ENCODE results near the gene ZNF609.

Gene ZNF609

DNA sequence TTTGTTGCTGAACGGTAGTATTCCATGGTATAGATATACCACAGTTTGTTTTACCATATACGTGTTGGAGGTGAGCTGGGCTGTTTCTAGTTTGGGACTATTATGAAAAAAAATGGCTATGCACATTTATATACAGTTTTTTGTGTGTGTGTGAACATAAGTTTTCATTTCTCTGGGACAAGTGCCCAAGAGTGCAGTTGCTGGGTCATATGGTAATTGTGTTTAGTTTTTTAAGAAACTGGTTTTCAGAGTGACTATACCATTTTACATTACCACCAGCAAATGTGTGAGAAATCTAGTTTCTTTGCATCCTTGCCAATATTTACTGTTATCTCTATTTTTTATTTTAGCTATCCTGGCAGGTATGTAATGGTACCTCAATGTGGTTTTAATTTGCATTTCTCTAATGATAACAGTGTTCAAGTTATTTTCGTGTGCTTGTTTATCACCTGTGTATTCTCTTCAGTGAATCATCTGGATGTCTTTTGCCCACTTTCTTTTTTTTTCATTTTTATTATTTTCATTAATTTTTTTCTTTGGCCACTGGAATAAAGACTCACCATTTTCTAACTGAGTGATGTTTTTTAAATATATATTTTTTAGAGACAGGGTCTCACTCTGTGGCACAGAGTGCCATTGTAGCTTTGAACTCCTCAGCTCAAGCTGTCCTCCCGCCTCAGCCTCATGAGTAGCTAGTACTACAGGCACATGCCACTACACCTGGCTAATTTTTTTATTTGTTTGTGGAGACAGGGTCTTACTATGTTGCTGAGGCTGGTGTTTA, 75.3 kb downstream of the ZNF609 start:
- DNase-seq (ENCODE audit: low spot score): no peak

DNA sequence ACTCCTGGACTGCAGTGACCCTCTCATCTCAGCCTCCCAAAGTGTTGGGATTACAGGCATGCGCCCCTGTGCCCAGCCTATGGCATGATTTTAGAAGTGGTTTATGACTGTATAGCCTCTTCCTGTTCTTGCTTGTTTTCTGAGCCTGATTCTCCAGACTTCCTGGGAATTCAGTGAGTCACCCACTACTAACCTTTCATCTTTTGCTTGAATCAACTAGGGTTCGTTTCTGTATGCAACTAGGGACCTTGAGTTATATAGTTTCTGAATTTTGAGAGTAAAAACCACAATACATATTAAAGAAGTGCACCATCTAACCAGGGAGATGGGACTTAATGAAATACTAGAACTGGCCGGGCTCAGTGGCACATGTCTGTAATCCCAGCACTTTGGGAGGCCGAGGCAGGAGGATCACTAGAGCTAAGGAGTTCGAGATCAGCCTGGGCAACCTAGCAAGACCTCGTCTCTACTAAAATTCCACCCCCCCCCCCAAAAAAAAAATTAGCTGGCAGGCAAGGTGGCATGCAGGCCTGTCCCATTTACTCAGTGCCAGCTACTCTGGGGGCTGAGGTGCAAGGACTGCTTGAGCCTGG, 76.0 kb downstream of the ZNF609 start:
- DNase-seq (ENCODE audit: low spot score): no peak

DNA sequence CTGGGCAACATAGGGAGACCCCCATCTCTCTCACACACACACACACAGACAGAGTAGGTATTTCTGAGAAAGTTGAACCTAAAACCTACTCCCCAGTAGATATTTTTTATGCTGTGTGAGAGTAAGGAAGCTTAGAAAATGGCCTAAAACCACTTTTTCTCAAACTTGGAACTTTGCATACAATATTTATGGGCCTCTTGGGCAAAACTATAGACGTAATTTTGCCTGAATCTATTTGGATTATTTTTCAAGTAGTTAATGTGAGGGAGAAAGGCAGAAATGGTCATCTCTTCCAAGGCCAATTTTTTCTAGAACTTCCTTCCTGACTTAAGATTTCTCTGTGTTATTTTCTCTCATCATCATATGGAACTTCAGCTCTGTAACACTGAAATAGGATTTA, 81.7 kb downstream of the ZNF609 start:
- no peak for DNase-seq (ENCODE audit: low spot score)

DNA sequence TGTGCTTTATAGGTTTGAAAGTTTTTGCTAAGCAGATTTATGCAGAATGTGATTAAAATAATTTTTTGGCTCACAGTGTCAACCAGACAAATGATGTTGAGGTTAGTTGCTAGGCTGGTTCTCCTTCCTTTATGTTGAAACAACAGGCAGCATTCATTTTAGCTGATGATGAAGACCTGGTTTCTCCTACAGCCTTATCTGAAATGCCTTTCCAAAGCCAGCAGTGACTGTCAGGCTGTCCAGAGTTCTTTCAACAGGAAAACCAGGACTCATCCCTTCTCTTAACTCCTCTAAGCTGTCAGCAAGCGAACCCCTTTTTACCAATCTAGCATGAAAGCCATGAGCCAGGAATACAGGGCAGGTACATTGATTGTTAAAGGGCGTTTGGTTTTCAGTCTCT, 84.1 kb downstream of the ZNF609 start:
- DNase-seq (ENCODE audit: low spot score): no peak

DNA sequence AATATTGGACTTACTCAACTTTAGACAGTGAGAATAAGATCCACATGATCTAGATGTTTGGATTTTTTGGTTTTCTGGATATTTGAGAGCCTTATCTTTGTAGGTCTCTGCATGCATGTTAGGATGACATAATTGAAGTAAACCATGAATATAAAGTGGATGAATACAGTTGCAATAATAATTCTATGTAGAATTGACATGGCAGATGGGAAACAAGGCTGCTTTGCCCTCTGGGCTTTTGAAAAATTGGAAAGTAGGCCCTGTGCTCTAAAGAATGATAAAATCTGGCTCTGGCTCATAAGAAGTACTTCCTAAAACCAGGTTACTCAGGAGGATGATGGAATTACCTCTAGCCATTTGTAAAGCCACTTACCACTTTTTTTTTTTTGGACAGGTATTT, 86.9 kb downstream of the ZNF609 start:
- DNase-seq (ENCODE audit: low spot score): no peak

DNA sequence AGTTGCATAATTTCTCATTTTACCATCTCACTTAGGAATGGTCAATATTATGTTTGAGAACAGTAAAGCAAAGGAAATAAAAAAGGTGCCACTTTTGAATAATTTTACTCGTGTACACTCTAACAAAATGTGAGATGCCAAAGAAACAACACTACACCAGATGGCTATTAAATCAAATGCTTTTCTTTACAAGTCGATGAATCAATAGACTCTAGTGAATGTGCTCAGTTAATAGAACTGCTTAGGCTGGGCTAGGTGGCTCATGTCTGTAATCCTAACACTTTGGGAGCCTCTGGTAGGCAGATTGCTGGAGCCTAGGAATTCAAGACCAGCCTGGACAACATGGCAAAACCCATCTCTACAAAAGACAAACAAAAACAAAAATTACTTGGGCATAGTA, 87.9 kb downstream of the ZNF609 start:
- no peak for DNase-seq (ENCODE audit: low spot score)

DNA sequence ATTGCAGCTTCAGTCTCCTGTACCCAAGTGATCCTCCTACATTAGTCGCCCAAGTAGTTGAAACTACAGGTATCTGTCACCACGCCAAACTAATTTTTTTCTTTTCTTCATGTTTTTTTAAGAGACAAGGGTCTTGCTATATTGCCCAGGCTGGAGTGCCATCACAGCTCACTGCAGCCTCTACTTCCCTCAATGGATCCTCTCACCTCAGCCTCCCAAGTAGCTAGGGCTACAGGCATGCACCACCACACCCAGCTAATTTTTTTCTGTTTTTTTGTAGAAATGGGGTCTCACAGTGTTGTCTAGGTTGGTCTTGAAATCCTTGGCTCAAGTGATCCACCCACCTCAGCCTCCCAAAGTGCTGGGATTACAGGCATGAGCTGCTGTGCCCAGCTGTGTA, 89.5 kb downstream of the ZNF609 start:
- DNase-seq (ENCODE audit: low spot score): no peak

DNA sequence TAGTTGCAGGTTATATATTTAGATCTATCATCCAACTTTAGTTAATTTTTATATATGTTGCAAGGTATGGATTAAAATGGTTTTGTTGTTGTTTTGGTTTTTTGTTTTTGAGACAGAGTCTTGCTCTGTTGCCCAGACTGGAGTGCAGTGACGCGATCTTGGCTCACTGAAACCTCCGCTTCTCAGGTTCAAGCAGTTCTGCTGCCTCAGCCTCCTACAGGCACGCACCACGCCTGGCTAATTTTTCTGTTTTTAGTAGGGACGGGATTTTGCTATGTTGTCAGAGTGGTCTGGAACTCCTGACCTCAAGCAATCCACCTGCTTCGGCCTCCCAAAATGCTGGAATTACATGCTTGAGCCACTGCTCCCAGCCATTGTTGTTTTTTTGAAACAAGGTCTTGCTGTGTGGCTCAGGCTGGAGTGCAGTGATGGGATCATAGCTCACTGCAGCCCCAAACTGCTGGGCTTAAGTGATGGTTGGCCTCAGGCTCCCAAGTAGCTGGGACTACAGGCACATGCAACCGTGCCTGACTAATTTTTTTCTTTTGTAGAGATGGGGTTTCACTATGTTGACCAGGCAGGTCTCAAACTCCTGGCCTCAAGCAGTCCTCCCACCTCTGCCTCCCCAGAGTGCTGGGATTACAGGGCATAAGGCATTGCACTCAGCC, 92.0 kb downstream of the ZNF609 start:
- DNase-seq (ENCODE audit: low spot score): no peak

DNA sequence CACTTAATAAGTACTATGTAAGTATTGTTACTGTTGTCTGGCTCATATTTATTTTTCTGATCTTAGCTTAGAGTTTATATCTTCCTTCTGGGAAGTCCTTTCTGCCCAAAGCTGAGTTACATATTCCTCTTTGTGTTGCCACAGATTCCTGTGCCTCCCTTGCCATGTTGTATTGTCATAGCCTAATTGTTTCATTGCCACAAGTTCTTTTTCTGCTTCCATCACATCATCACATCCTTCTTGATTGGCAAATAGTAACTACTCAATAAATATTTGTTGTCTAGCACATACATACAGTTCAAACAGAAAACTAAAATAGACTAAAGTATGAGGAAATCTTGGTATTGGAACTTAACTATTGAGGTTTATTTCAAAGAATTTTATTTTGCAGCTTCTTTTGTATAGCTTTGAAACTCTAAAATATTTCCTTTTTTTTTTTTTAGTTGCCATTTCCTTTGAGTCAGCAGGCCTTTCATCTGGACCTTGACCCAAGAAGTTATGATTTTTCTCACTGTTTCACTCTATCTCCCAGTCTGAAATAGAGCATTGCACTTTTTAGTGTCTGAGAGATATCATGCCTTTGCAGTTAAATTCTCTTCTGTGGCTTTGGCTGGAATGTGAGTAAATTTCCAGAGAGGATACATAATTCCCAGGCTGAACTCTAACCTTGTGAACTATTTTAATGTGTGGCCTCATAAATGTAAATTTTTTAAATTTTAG, 98.2 kb downstream of the ZNF609 start:
- no peak for DNase-seq (ENCODE audit: low spot score)

DNA sequence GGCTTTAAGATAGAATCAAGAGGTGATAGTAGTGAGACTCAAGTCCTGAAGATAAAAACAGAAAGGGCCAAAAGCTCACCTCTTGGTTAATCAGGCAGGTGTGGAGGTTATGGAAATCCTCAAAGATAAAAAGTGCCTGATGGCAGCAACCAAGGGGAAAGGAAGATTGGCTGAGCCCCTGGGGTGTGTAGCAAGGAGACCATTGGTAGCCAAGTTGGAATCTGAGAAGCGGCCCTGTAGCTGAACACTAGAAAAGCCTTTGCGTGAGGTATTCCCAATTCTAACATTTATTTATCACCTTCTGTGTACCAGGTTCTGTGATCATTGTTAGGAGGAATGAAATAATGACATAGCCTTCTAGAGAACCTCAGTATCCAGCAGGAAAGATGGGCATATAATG, 98.9 kb downstream of the ZNF609 start:
- DNase-seq (ENCODE audit: low spot score): no peak

DNA sequence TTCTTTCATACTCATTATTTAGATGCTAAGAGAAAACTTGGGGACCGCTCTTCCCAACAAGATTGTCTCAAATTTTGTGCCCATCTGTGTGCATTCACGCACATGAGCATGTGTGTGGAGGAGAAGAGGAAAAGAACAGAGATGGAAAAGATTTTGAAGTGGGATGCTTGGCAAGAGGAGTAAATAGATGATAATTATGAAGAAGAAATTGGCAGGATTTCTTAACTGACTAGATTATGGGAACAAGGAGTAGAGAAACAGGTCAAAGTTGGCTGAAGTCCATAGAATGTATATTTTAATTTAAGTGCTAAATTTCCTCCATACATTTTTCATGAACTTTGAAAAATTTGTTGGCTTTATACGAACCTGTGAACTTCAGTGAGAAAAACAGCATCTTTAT, 100.1 kb downstream of the ZNF609 start:
- no peak for DNase-seq (ENCODE audit: low spot score)

DNA sequence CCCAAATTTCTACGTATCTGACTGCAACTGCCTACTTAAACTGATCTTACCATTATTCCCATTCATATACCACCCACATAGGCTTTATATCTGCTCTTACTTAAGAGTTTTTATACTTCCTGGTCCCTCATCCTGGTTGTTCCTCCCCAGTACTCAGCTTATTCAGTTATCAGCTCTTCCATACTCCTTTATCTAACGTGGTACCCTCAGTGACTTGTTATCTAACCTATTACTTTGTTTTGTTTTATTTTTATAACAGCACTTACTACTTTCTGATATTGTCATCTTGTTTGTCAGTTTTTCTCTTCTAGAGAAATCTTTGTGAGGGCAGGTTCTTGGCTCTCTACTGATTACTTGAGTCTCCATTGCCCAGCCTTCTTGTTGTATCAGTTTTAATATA, 100.6 kb downstream of the ZNF609 start:
- no peak for DNase-seq (ENCODE audit: low spot score)

DNA sequence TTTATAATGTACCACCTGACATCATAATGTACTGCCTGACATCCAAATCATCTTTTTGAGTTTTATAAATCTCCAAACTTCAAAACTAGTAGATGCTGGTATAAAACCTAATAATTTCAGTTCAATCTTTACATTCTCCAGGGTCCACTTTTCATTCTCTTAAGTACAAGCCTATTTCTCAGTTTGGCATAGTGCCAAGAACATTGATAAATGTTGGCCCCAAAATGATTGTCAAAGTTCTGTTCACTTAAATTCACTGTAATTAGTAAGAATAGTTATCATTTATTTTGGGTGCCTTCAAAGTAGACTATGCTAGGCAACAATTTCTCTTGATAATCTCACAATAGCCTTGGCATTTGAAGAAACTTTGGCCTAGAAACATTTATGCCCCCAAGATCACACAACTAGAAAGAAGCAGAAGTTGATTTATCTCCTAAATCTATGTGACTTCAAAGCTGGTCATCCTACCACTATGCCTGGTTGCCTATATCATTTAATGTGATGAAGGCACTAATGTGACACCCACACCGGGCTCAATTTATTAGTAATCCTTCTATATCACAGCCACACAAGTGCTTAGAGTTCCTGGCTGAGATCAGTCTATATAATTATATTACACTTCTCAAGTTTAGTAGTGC, 101.7 kb downstream of the ZNF609 start:
- DNase-seq (ENCODE audit: low spot score): no peak

DNA sequence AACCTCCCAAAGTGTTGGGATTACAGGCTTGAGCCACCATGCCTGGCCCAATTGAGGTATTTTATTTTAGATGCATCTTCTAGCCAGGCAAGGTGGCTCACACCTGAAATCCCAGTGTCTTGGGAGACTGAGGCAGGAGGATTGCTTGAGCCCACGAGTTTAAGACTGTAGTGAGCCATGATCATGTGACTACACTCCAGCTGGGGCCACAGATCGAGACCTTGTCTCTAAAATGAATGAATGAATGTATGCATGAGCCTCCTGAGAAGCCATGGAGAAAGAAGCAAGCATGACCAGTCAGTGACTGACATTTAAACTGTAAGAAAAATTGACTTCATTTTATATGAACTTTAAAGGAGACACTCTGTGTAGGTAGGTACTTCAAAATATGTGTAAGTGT, 105.7 kb downstream of the ZNF609 start:
- DNase-seq (ENCODE audit: low spot score): no peak

DNA sequence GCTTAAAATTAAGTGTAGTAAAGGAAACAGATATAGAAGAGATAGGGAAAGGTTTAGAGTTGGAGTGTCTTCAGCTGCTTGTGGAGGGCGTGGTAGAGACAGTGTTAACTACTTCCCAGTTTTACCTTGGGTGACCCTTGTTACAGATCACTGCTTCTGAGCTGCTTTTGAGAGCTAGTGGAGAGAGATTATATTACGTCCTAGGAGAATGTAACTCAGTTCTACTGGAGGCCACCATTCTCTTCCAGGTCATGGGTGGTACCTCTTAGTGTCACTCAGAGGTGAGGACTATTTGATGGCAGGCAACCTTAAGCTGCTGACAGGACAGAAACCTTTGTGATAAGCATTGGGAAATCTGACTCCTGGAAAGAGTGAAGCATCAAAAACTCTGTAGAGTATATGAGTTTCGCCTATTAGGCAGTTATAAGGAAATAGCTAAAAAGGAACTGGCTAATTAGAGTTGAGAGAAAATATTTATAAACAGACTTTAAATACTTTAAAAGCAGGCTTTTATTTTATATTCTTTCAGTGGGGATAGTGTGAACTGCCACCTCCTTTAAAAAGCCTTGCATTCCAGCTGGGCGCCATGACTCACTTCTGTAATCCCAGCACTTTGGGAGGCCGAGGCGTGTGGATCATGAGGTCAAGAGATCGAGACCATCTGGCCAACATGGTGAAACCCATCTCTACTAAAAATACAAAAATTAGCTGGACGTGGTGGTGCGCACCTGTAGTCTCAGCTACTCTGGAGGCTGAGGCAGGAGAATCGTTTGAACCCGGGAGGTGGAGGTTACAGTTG, 106.5 kb downstream of the ZNF609 start:
- DNase-seq (ENCODE audit: low spot score): no peak

DNA sequence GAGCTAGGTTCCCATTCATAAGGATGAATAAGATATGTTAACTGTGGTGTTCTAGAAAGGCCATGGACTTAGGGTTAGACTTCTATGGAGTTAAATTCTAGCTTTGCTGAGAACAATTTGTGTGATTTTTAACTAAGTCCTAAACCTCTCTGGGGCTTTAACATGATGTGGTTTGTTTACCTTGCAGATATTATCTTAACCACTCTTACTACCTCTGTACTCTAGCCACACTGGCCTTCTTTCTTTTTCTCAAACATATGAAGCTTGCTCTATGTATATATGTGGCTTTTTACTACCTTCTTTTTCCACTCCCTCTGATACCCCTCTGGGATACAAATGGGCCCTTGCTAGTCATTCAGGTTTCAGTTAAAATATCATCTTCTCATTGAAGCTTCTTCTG, 108.4 kb downstream of the ZNF609 start:
- DNase-seq (ENCODE audit: low spot score): no peak

DNA sequence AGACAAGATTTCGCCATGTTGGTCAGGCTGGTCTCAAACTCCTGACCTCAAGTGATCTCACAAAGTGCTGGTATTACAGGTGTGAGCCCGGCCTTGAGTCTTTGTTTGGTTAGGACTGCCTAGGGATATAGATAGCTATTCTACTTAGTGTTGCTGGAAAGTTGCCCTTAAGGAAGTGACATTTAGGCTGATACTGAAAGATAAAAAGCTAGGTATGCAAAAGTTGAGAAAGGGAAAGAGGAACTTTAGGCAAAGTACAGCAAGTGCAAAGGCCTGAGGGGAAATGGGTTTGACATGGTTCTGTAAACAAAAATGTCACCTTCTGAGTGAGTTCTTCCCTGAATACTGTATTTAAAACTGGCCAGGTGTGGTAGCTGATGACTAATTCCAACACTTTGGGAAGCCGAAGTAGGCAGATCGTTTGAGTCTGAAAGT, 111.5 kb downstream of the ZNF609 start:
- no peak for DNase-seq (ENCODE audit: low spot score)

DNA sequence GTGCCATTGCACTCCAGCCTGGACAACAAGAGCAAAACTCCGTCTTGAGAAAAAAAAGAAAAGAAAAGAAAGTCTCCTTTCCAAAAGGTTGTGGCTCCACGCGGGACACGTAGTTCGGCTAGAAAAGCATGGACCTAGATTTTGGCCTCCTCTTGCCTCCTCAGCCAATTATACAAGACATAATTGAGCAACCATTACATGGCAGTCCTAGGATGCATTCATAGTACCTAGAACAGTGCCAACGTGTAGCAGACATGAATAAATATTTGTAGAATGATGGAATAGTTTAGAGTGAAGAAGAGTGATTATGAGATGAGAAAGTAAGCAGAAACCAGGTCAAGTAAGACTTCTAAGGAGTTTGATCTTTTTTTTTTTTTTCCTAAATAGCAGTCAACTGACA, 112.5 kb downstream of the ZNF609 start:
- DNase-seq (ENCODE audit: low spot score): no peak

DNA sequence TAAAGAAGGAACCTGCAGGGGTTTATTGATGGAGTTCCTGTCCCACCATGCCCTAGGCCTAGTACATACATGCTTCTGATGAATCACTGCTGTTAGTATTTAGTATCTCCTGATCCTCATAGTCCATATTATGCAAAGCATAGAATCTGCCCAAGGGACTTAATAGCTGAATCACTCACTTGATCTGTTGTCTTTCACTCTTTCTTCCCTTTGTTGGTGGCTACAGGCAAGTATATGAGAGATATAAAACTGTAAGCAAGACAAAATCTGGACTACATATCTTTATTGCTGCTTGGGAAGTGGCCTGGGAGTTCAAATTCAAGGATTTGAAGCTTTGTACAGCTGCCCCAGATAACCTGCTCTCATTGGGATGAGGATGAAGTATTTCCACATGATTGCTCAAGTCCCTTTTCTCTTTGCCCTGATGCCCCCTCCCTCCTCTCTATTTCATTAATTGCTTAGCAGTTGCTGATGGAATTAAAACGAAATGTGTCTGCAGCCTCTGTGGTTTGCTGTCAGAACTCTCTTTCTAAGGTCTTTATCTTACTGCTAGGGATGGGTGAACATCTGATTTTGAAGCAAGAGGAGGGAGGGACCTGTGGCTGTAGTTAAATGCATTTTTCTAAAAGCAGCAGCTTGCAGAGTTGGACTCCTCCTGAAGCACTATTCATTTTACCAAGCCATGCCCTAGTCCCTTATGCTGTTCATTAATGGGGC, 114.1 kb downstream of the ZNF609 start:
- peak; percentile 45 for DNase-seq (ENCODE audit: low spot score)

DNA sequence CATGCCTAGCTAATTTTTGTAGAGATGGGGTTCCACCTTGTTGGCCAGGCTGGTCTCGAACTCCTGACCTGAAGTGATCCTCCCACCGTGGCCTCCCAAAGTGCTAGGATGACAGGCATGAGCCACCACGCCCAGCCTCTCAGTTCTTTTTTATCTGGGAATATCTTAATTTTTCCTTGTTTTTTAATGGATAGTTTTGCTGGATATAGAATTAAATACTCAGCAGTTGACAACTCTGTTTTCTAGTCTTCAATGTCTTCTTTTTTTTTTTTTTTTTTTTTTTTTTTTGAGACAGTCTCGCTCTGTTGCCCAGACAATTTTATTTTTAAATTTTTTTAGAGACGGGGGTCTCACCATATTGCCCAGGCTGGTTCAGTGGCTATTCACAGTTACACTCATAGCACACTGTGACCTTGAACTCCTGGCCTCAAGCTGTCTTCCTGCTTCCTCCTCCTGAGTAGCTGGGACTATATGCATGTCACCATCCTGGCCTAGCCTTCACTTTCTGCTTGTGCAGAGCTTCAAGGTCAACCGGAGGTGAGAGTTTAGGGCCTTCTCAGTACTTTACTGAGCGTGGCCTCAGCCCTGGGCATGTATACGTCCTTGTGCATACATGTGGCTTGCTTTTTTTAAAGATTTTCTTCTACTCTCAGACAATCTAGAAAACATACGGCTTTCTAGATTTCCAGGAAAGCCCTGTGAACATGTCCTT, 120.5 kb downstream of the ZNF609 start:
- DNase-seq (ENCODE audit: low spot score): no peak
